Measurements from ENCODE around the gene SNU13.

GRCh38 chr22:41659941-41660340 lies 28.7 kb downstream of the SNU13 start:
- no peak for TF ChIP-seq CTCF (IDR thresholded peaks at IDR 0.05)
- TF ChIP-seq POLR2AphosphoS5 (IDR thresholded peaks at IDR 0.05): no peak
- TF ChIP-seq EP300 (IDR thresholded peaks at IDR 0.05): no peak
- TF ChIP-seq POLR2A (IDR thresholded peaks at IDR 0.05): no peak
